ENCODE results near the gene PRRT4.

GRCh38 chr7:128396357-128396756 is 34.9 kb upstream of the PRRT4 start:
- TF ChIP-seq POLR2A (IDR thresholded peaks at IDR 0.05) (no peak), CTCF (IDR thresholded peaks at IDR 0.05) (no peak)

Measured in right lobe of liver (tissue), 4 donors.